Osteoblast (primary cell): ENCODE measurements around the gene PAQR8. TPM values are rescaled to one million over a fixed set of nuclear protein-coding genes. Genes with fewer than 3 reads are reported as not detected.

Source experiments
- DNase-seq: peaks from one replicate; pipeline ENCODE4 v3.0.0; 2011; ENCODE audit warnings: low spot score, mixed read lengths; ENCODE audit not compliant: insufficient read length; ENCODE audit errors: missing footprints
- H2AFZ ChIP-seq: 2 replicates; pipeline ENCODE4 v1.6.0; 2011; ENCODE audit warnings: mild to moderate bottlenecking, low read length
- H3K27ac ChIP-seq: 2 replicates; pipeline ENCODE4 v1.5.1; 2011; ENCODE audit warnings: mild to moderate bottlenecking, low read depth, low read length, moderate library complexity
- H3K27me3 ChIP-seq: 2 replicates; pipeline ENCODE4 v1.6.0; 2012; ENCODE audit warnings: mild to moderate bottlenecking, control low read depth, inconsistent platforms, low read length, moderate library complexity; ENCODE audit not compliant: insufficient read depth
- H3K36me3 ChIP-seq: 2 replicates; pipeline ENCODE4 v1.5.1; 2011; ENCODE audit warnings: mild to moderate bottlenecking, low read length, control low read depth, moderate library complexity; ENCODE audit not compliant: insufficient read depth
- H3K4me1 ChIP-seq: 2 replicates; pipeline ENCODE4 v1.5.1; 2011; ENCODE audit warnings: mild to moderate bottlenecking, low read length, control low read depth, moderate library complexity; ENCODE audit not compliant: insufficient read depth
- H3K4me2 ChIP-seq: 2 replicates; pipeline ENCODE4 v1.6.0; 2011; ENCODE audit warnings: mild to moderate bottlenecking, low read length; ENCODE audit not compliant: insufficient read depth
- H3K4me3 ChIP-seq: fragments of 200-600 bp; sonication (generic); 3 replicates; pipeline ENCODE4 v1.5.1; 2012; ENCODE audit warnings: mild to moderate bottlenecking, low read length, inconsistent platforms; ENCODE audit not compliant: insufficient read depth
- H3K79me2 ChIP-seq: 2 replicates; pipeline ENCODE4 v1.6.0; 2012; ENCODE audit warnings: mild to moderate bottlenecking, low read length, control low read depth, inconsistent platforms; ENCODE audit not compliant: insufficient read depth
- H3K9me3 ChIP-seq: 2 replicates; pipeline ENCODE4 v1.5.1; 2011; ENCODE audit warnings: low read depth, low read length, control low read depth
- H4K20me1 ChIP-seq: 2 replicates; pipeline ENCODE4 v1.6.0; 2012; ENCODE audit warnings: mild to moderate bottlenecking, low read length, control low read depth; ENCODE audit not compliant: insufficient read depth
- CTCF ChIP-seq: IDR thresholded peaks from 2 replicates; pipeline ENCODE4 v1.5.1; 2011; ENCODE audit warnings: mild to moderate bottlenecking, low read depth, low read length, moderate library complexity; ENCODE audit errors: extremely low read depth
- total RNA-seq: library from RNA; depleted of rRNA; stranded (reverse); fragments of >200 nt; gene quantifications from 2 replicates; pipeline ENCODE4 v1.2.3, GENCODE V29; 2012

Gene PAQR8
- total RNA-seq, 1 donor, result 3.6 TPM

- H2AFZ ChIP-seq, result peak overlapping the region; percentile 86
- no peaks in the 10 kb centered on the region for H3K36me3 ChIP-seq
- peak overlapping the region; percentile 87 for H3K4me3 ChIP-seq
- H3K27ac ChIP-seq, result peak overlapping the region; percentile 98
- peaks cover 24% of the 10 kb centered on the region for H3K79me2 ChIP-seq
- DNase-seq, result no peak
- H3K9me3 ChIP-seq, result no peaks in the 10 kb centered on the region
- TF ChIP-seq CTCF, result no peak
- H4K20me1 ChIP-seq, result no peaks in the 10 kb centered on the region
- H3K27me3 ChIP-seq, result no peaks in the 10 kb centered on the region
- H3K4me2 ChIP-seq, result peak overlapping the region; percentile 99
- peaks cover 67% of the 10 kb centered on the region for H3K4me1 ChIP-seq
These were observed 58.9 kb downstream of the PAQR8 start for GRCh38 chr6:52420668-52421358.

DNA sequence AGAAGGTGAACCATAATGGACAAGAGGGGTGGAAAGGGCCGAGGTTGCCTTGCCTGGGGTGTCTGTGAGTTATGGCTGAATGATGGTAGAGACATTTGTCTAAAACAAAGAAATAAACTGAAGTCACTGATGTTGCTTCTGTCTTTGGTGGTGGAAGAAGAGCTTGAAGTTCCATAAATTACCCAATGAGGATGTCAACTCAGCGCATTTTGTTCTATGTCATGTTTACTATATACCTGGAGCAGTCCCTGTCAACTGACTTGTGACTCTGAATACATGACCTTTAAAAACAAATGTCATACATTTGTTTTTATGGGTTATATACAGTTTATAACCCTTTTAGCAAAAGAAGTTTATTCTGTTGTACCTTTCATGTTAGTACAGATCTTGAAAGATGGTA lies 60.2 kb downstream of the PAQR8 start:
- Histone ChIP-seq H3K79me2 (peaks cover 36% of the 10 kb centered on the region), H3K4me1 (peaks cover 58% of the 10 kb centered on the region), H3K36me3 (peaks cover 2% of the 10 kb centered on the region), H3K4me2 (peak overlapping the region; percentile 99), H3K27ac (peak overlapping the region; percentile 98), H4K20me1 (no peaks in the 10 kb centered on the region), H2AFZ (no peak overlapping the region), H3K4me3 (no peak overlapping the region), H3K27me3 (no peaks in the 10 kb centered on the region), H3K9me3 (no peaks in the 10 kb centered on the region)
- DNase-seq, result no peak
- TF ChIP-seq CTCF, result no peak

DNA sequence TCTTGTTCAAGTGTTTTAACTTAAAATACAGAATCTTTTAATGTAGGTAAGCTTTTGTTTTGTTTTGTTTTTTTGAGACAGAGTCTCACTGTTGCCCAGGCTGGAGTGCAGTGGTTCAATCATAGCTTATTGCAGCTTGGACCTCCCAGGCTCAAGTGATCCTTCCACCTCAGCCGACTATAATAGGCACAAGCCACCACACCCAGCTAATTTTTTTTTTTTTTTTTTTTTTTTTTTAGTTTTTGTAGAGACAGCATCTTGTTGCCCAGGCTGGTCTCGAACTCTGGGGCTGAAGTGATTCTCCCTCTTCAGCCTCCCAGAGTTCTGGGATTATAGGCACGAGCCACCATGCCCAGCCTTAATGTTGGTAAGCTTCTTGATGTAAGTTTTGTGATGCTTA lies 61.5 kb downstream of the PAQR8 start:
- no peak for DNase-seq
- H3K36me3 ChIP-seq, result peaks cover 5% of the 10 kb centered on the region
- H4K20me1 ChIP-seq, result no peaks in the 10 kb centered on the region
- peaks cover 51% of the 10 kb centered on the region for H3K4me1 ChIP-seq
- no peak overlapping the region for H3K4me2 ChIP-seq
- H3K27me3 ChIP-seq, result no peaks in the 10 kb centered on the region
- no peaks in the 10 kb centered on the region for H3K9me3 ChIP-seq
- no peak overlapping the region for H2AFZ ChIP-seq
- TF ChIP-seq CTCF, result no peak
- H3K27ac ChIP-seq, result peak overlapping the region; percentile 78
- no peak overlapping the region for H3K4me3 ChIP-seq
- peaks cover 38% of the 10 kb centered on the region for H3K79me2 ChIP-seq

DNA sequence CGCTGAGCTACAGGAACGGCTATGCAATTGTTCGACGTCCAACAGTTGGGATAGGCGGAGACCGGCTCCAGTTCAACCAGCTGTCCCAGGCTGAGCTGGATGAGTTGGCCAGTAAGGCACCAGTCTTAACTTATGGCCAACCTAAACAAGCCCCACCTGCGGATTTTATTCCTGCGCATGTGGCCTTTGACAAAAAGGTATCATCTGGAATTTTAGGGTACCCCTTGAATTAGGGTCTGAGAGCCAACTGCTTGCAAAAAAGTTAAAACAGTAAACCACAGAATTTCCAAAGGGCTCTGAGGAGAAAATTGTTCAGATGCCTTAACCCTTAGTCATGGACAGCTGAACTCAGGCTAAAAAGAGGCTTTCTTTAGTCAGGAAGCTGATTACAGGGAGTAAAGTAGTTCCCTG lies 62.0 kb downstream of the PAQR8 start:
- Histone ChIP-seq H3K27me3 (no peaks in the 10 kb centered on the region), H3K4me2 (peak overlapping the region; percentile 65), H3K4me1 (peaks cover 47% of the 10 kb centered on the region), H3K36me3 (peaks cover 5% of the 10 kb centered on the region), H3K4me3 (no peak overlapping the region), H3K79me2 (peaks cover 38% of the 10 kb centered on the region), H3K9me3 (no peaks in the 10 kb centered on the region), H4K20me1 (no peaks in the 10 kb centered on the region), H2AFZ (no peak overlapping the region), H3K27ac (peak overlapping the region; percentile 78)
- DNase-seq, result no peak
- no peak for TF ChIP-seq CTCF
